Stimulated activated CD8-positive, alpha-beta memory T cell treated with anti-CD3 and anti-CD28 coated beads, Interleukin-2, amount 100 ng/mL, for 48 hours (primary cell): ENCODE data around the gene FOXI2.

Experiments
- DNase-seq, 2 donors: peaks; one replicate each; pipeline ENCODE4 v3.0.0-alpha.2; 2020; ENCODE audit warnings: low read depth in 2 of 2

Gene FOXI2

DNA sequence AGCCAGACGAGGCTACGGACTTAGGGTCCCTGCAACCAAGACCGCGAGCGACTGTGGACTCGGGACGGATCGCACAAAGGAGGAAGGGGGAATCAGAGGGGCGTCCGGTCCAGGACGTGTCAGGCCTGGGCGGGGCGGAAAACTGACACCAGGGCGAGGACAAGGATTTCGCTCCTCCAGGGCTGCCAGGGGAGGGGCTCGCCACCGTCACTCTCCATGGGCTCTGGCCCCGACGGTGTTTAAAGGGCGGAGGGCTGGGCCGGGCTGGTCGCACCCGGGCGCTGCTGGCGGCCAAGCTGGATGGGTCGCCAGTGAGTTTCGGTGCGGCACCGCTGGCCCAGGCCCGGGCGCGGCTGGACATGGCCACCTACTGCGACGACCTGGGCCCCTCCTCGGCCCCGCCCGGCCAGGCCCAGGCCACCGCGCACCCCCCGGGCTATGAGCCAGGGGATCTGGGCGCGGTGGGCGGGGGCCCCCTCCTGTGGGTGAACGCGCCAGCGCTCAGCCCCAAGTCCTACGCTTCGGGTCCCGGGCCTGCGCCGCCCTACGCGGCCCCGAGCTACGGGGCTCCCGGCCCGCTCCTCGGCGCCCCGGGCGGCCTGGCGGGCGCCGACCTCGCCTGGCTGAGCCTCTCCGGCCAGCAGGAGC is at the start of gene FOXI2:
Gene FOXI2, plus strand, starts transcription at position 271 of the 648 bp plus-strand sequence. Its CDS starts 89 bp downstream, at position 360.
- no peak for DNase-seq

DNA sequence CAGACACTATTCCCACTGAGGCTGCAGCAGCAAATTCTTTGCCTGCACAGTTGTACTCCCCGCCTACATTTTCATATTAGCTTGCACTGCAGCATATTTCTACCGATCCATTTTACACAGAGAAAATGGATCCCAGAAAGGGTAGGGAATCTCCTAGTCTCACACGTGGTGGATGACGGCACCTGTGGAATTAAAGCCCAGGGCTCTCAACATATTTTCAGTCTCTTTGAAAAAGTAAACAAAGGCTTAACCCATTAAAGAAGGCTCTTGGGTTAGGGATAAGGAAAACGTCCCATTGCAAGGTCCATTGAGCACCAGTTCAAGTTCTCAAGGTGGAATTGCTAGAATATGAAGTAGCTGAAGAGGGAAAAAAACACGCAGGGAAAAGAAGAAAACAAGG is 49.4 kb upstream of the FOXI2 start:
- no peak for DNase-seq

DNA sequence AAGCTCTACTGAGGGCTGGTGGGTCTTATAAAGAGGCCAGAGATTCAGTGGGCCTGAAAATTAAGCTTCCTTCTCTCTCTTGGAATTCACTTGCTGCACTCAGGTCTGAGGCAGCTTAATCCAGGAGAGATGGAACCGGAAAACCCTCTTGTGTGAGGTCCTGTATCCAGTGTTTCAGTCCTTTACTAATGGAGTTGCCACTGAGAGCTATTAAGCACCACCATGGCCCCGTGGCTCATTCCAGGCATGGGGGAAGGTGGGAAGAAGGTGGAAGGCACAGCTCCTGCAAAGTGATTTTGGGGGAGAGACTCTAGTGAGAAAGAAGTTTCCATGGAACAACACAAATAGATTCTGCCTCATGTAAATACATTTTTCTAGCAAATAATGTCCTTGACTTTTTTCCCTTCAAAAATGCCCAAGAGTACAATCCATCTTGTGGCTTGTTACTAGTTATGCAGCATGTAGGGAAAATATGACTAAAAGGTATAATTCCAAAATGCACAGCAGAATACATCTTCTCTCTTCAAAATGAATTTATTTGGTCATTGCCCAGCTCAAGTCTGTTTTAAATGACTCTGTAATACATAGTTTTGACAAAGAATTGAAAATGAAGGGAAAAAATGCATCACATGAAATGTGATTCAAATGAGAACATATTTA is 46.7 kb upstream of the FOXI2 start:
- DNase-seq, result no peak

- peak; percentile 19 to 55 for DNase-seq
Observed at GRCh38 chr10:127694580-127695193, 42.3 kb upstream of the FOXI2 start.

GRCh38 chr10:127695431-127695830 is 41.6 kb upstream of the FOXI2 start:
- no peak for DNase-seq

DNA sequence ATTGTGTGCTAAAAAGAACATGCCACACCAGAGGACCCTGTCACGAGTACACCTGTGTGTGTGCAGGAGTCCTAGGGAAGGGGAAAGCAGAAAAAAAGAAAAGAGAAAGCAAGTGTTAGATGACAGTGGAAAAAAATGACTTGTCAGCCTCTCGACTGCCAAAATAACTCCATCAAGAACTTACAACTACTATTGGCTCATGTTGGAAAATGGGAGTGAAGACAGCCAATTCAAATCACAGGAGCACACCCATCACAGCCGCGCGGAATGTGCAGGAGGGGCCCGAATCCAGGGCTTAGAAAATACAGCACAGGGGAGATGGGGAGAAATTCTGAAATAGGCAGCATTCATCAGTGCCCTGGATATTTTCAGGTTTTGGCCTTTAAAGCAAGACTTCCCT is 38.1 kb upstream of the FOXI2 start:
- no peak for DNase-seq

- no peak for DNase-seq
Observed at GRCh38 chr10:127699311-127699710, 37.7 kb upstream of the FOXI2 start.

GRCh38 chr10:127702271-127702670 is 34.7 kb upstream of the FOXI2 start:
- no peak for DNase-seq

DNA sequence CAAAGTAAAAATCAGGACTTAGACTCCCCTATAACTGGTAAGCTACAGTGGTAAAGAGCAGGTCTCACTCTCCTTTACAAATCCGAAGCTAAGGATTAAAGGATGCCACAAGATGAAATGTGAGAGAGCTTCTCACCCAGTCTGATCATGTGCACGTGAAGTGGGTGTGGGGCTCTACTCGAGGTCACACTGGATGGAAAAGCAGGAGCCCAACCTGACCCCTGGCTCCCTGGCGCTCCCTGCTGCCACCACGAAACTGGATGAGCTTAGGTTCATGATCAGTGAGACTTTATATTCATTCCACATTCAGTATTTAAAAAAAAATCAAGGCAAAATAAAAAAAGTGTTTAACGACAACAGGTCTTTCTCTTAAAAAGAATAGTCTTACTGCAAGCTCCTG is 21.7 kb upstream of the FOXI2 start:
- no peak for DNase-seq

DNA sequence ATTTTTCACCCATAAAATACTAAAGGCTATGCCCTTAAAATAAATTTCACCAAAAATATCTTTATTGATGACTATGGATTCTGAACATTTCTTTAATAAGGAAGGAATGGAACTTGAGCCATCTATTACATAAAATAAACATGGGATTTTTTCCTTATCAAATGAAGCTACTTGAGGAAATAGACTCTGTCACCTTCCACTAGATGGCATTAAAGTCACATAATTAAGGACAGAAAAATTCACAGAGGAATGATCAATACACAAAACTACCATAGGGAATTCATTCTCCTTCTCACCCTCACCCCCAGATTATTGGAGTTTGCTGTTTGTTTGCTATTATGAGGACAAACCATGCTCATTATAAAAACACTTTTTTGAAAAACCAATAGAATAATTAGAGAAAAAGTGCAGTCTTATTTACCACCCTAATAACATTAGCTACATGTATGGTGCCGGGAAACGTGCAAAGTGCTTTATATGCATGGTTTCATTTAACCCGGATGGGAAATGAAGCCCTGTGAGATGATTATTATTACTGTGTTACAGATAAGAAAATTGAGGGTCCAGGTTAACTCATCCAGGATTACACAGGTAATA is 21.1 kb upstream of the FOXI2 start:
- DNase-seq, result no peak

DNA sequence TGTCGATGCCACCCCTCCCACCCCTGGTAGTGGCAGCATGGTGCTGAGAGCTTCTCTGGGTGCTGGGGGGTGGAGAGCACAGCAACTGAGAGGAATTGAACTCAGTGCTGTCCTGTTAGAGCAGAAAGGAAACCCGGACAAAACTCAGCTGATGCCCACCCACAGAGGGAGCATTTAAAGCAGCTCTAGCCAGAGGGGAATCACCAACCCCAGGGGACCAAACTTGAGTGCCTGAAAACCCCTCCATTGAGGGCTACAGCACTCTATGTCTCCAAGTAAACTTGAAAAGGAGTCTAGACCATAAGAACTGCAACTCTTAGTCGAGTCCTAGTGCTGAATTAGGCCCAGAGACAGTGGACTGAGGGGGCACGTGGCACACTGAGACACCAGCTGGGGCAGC is 16.8 kb upstream of the FOXI2 start:
- no peak for DNase-seq

DNA sequence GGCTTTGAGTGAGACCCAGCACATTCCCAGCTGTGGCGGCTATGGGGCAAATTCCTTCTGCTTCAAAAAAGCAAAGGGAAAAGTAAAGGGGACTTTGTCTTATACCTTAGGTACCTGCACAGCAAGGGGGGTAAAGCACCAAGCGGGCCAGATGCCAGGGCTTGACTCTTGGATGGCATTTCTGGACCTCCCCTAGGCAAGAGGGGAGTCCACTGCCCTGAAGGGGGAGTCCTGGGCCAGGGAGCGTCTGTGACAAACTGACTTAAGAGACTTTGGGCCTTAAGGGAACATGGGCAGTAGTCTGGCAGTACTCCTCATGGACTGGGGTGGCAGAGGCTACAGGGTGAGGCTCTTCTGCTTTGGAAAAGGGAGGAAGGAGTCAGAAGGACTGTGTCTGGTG is 16.1 kb upstream of the FOXI2 start:
- DNase-seq, result no peak

GRCh38 chr10:127734753-127735152 is 2.2 kb upstream of the FOXI2 start:
- DNase-seq, result no peak

DNA sequence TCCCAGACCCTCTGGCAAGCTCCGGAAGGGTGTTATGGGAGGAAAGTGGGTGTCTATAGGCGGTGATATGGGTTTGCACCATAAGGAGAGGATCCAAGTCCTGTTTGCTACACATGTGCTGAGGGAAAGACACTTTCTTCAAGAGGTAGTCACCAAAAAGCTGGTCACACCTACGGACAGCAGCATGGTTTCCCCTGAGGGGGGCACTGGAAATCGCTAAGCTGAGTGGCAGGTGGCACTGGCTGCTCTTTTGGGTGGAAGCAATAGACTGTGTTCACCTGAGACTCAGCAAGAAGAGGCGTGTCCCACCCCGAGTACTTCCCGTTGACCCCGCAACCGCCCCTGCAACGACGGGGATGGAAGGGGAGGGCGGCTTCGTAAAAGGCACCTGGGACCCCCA is 1.8 kb upstream of the FOXI2 start:
- no peak for DNase-seq

DNA sequence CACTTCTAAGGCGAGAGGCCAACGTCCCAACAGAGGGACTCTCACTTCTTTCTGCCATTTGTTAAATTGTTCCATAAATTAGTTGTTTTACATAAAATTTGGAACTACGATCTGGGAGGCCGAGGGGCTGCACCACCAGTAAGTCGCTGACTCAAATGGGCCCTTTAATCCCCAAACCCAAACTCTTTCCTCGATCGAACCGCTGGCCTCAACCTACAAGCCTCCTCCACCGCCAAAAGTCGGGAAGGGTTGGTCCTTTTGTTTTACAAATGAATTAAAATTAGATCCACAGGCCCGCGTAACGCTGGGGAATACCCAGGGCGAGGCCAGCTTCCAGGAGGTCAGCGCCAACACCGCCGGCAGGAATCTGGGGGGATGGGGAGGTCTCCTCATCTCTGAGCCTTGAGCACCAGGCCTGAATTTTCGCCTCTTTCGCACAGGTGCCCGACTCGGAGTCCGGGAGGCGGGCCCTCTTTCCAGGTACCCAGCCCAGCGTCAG is 1.2 kb upstream of the FOXI2 start:
- no peak for DNase-seq

DNA sequence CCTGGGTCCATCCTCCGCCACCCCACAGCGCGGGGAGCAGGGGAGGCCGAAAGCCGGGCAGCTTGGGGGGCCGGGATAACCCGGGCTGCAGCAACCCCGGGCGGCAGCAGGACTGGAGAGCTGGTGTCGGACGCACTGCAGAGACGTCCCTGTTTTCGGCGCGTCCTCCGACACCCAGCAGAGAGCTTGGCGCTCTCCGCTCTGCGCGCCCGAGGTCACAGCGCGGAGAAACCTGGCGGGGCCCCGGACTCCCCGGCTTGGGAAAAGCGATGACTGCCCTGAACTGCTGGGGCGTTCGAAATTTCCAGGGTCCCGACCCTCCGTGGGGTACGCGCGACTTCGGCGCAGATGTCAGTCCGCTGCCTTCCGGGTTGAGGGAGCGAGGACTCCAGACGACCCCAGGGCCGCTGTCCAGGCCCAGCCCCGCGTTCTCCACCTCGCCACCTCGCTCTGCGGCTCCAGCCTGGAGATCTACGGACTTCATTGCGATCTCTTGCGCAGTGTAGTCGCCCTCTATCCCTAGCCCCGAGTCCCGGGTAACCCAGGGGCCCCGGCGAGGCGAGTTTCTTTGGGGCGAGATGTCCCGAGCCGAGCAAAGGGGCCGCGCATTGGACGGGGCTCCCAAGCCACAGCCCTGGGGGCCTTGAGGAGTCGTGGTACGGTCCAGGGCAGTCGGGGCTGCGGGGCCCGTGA is 617 bp upstream of the FOXI2 start:
- no peak for DNase-seq

- DNase-seq, result no peak
Observed at GRCh38 chr10:127737563-127738511, 852 bp downstream of the FOXI2 start.

- no peak for DNase-seq
Observed at GRCh38 chr10:127738512-127739424, 1.8 kb downstream of the FOXI2 start.

- DNase-seq, result no peak
Observed at GRCh38 chr10:127739908-127740307, 2.9 kb downstream of the FOXI2 start.

DNA sequence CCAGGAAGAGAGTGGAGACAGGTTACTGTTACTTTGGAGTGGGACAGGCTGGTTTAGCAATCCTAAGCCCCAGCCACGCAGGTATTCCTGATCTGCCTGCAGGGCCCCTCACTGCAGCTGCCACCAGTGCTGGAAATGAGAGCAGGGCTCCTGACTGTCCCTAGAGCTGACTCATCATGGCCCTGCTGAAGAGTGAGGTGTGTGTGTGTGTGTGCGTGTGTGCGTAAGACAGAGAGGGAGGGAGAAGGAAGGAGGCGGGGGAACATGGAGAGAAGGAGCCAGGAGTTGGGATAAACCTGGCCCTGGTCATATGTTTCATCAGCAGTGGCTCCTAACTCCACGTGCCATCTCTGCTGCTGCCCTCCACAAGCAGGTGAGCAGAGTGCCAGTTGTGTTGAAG is 3.6 kb downstream of the FOXI2 start:
- DNase-seq, result no peak
